HEK293 (cell line): Measurements from ENCODE around the gene NNT.

Experiments
- CTCF ChIA-PET: fragments of 350-600 bp; formaldehyde crosslinking; extraction: SDS; loops from one replicate; lab custom pipeline; 2021; ENCODE audit warnings: antibody characterized with exemption; lab: Yijun Ruan, JAX
- POLR2A ChIA-PET: fragments of 300-600 bp; formaldehyde crosslinking; extraction: SDS; loops from one replicate; lab custom pipeline; 2020; ENCODE audit warnings: antibody characterized with exemption, inconsistent platforms; lab: Yijun Ruan, JAX
- H3K27ac ChIP-seq: fragments of 200-500 bp; sonication (Bioruptor generic); 2 replicates; pipeline ENCODE4 v1.5.1; 2014; ENCODE audit warnings: low read depth, low read length, control low read depth, inconsistent platforms; ENCODE audit errors: extremely low read depth
- H3K36me3 ChIP-seq, 2 experiments: fragments of 200-500 bp in 1 of 2; sonication (Bioruptor generic) in 1 of 2; 1 replicate in 1 of 2; 2 replicates in 1 of 2; pipeline ENCODE4 v1.5.1; 2014 to 2017; ENCODE audit warnings: inconsistent platforms in 2 of 2, low read length in 2 of 2; ENCODE audit not compliant: control insufficient read depth in 2 of 2, insufficient read depth in 1 of 2
- H3K4me1 ChIP-seq: fragments of 200-500 bp; sonication (Bioruptor generic); 2 replicates; pipeline ENCODE4 v1.5.1; 2014; ENCODE audit warnings: mild to moderate bottlenecking, low read length, inconsistent platforms; ENCODE audit not compliant: control insufficient read depth, insufficient read depth
- H3K4me3 ChIP-seq: 2 replicates; pipeline ENCODE4 v1.5.1; 2011; ENCODE audit warnings: low read depth, mild to moderate bottlenecking, control low read depth, low read length, moderate library complexity
- H3K9me3 ChIP-seq: fragments of 200-500 bp; sonication (Bioruptor generic); 2 replicates; pipeline ENCODE4 v1.5.1; 2014; ENCODE audit warnings: low read depth, low read length, inconsistent platforms; ENCODE audit not compliant: control insufficient read depth, insufficient read depth
- BCL11A ChIP-seq: fragments of 450-650 bp; formaldehyde crosslinking; IDR thresholded peaks from 2 replicates; pipeline ENCODE4 v1.5.1; 2016; ENCODE audit warnings: low read depth, missing biosample characterization, missing genetic modification characterization
- BCL11B ChIP-seq: fragments of 450-650 bp; formaldehyde crosslinking; IDR thresholded peaks from 2 replicates; pipeline ENCODE4 v1.5.1; 2016; ENCODE audit warnings: low read depth, missing biosample characterization, missing genetic modification characterization
- ELK4 ChIP-seq: IDR thresholded peaks from 2 replicates; pipeline ENCODE4 v1.6.1; 2011; ENCODE audit warnings: mild to moderate bottlenecking, low read depth, low read length, borderline replicate concordance
- FEZF1 ChIP-seq: fragments of 450-650 bp; formaldehyde crosslinking; IDR thresholded peaks from 2 replicates; pipeline ENCODE4 v1.5.1; 2016; ENCODE audit warnings: missing biosample characterization, missing genetic modification characterization
- MYNN ChIP-seq: fragments of 450-650 bp; formaldehyde crosslinking; IDR thresholded peaks from 2 replicates; pipeline ENCODE4 v1.5.1; 2016; ENCODE audit warnings: missing biosample characterization, missing genetic modification characterization, borderline replicate concordance
- PRDM2 ChIP-seq: fragments of 450-650 bp; formaldehyde crosslinking; IDR thresholded peaks from 2 replicates; pipeline ENCODE4 v1.5.1; 2016; ENCODE audit warnings: missing biosample characterization, missing genetic modification characterization, borderline replicate concordance
- WT1 ChIP-seq: fragments of 450-650 bp; formaldehyde crosslinking; IDR thresholded peaks from 2 replicates; pipeline ENCODE4 v1.5.1; 2016; ENCODE audit warnings: missing biosample characterization, missing genetic modification characterization
- ZFP41 ChIP-seq: fragments of 450-650 bp; formaldehyde crosslinking; IDR thresholded peaks from 2 replicates; pipeline ENCODE4 v1.5.1; 2016; ENCODE audit warnings: missing biosample characterization, missing genetic modification characterization, borderline replicate concordance
- ZNF140 ChIP-seq: fragments of 450-650 bp; formaldehyde crosslinking; IDR thresholded peaks from 2 replicates; pipeline ENCODE4 v1.5.1; 2016; ENCODE audit warnings: missing biosample characterization, missing genetic modification characterization
- ZNF223 ChIP-seq: fragments of 450-650 bp; formaldehyde crosslinking; IDR thresholded peaks from 2 replicates; pipeline ENCODE4 v1.5.1; 2016; ENCODE audit warnings: missing biosample characterization, missing genetic modification characterization
- ZNF248 ChIP-seq: fragments of 450-650 bp; formaldehyde crosslinking; IDR thresholded peaks from 2 replicates; pipeline ENCODE4 v1.5.1; 2017; ENCODE audit warnings: missing biosample characterization, missing genetic modification characterization
- ZNF280C ChIP-seq: fragments of 450-650 bp; formaldehyde crosslinking; IDR thresholded peaks from 2 replicates; pipeline ENCODE4 v1.5.1; 2016; ENCODE audit warnings: missing biosample characterization, missing genetic modification characterization
- ZNF335 ChIP-seq: fragments of 450-650 bp; formaldehyde crosslinking; conservative IDR thresholded peaks from 2 replicates; pipeline ENCODE4 v1.5.1; 2016; ENCODE audit warnings: missing biosample characterization, missing genetic modification characterization
- ZNF558 ChIP-seq: fragments of 450-650 bp; formaldehyde crosslinking; IDR thresholded peaks from 2 replicates; pipeline ENCODE4 v1.5.1; 2016; ENCODE audit warnings: missing biosample characterization, missing genetic modification characterization
- ZNF639 ChIP-seq: fragments of 450-650 bp; formaldehyde crosslinking; IDR thresholded peaks from 2 replicates; pipeline ENCODE4 v1.5.1; 2016; ENCODE audit warnings: missing biosample characterization, missing genetic modification characterization
- ZSCAN16 ChIP-seq: fragments of 450-650 bp; formaldehyde crosslinking; IDR thresholded peaks from 2 replicates; pipeline ENCODE4 v1.5.1; 2016; ENCODE audit warnings: missing biosample characterization, missing genetic modification characterization
- ZXDB ChIP-seq: fragments of 450-650 bp; formaldehyde crosslinking; IDR thresholded peaks from 2 replicates; pipeline ENCODE4 v1.5.1; 2016; ENCODE audit warnings: missing biosample characterization, missing genetic modification characterization

The NNT gene

GRCh38 chr5:43553381-43553780 lies 49.6 kb upstream of the NNT start:
- ChIA-PET POLR2A (interaction anchor here (1.0 to 2.0 kb wide), 2 partner anchors 38 to 69 kb away, joined by 3 to 6 read pairs (median 6); partner anchors contain the start of genes C5orf34 and TMEM267), CTCF (interaction anchor here (0.6 to 1.1 kb wide), 4 partner anchors 8 to 78 kb away, joined by 3 to 4 read pairs (median 3); no protein-coding TSS in a partner anchor)
- Histone ChIP-seq H3K4me3 (no peak overlapping the region), H3K9me3 (no peaks in the 10 kb centered on the region), H3K4me1 (peaks cover 13% of the 10 kb centered on the region; the same call in 1 of the 2 replicates), H3K36me3 (peaks cover 47 to 65% of the 10 kb centered on the region in 2 experiments), H3K27ac (no peak overlapping the region)
- no peak for TF ChIP-seq FEZF1 (tag by site-specific recombination)

- ChIA-PET CTCF (interaction anchor here (0.5 to 2.4 kb wide), 6 partner anchors 10 to 778 kb away, joined by 3 to 12 read pairs (median 4); no protein-coding TSS in a partner anchor), POLR2A (interaction anchor here (0.6 to 2.3 kb wide), 4 partner anchors 10 to 71 kb away, joined by 3 to 15 read pairs (median 6); partner anchors contain the start of genes C5orf34 and TMEM267)
Measured at GRCh38 chr5:43554497-43554896, 48.5 kb upstream of the NNT start.

More at GRCh38 chr5:43554497-43554896, 48.5 kb upstream of the NNT start:
- H3K4me1 ChIP-seq, result peaks cover 13% of the 10 kb centered on the region; the same call in 1 of the 2 replicates
- no peak for TF ChIP-seq MYNN
- no peak for TF ChIP-seq ZSCAN16 (tag by site-specific recombination)
- no peak for TF ChIP-seq PRDM2 (tag by site-specific recombination)
- TF ChIP-seq ZNF280C (tag by site-specific recombination), result no peak
- TF ChIP-seq ZNF248 (tag by site-specific recombination), result no peak
- TF ChIP-seq ZNF223 (tag by site-specific recombination), result no peak
- no peak for TF ChIP-seq ZNF140 (tag by site-specific recombination)
- no peak for TF ChIP-seq BCL11B (tag by site-specific recombination)
- no peak for TF ChIP-seq BCL11A (tag by site-specific recombination)
- no peak for TF ChIP-seq ZNF639 (tag by site-specific recombination)
- no peak for TF ChIP-seq ZNF335 (tag by site-specific recombination)
- no peak for TF ChIP-seq ZNF558
- TF ChIP-seq WT1 (tag by site-specific recombination), result no peak
- TF ChIP-seq ZFP41 (tag by site-specific recombination), result no peak
- TF ChIP-seq ZXDB (tag by site-specific recombination), result no peak
- TF ChIP-seq ELK4, result no peak
- H3K9me3 ChIP-seq, result no peaks in the 10 kb centered on the region
- H3K4me3 ChIP-seq, result no peak overlapping the region
- H3K27ac ChIP-seq, result no peak overlapping the region
- H3K36me3 ChIP-seq, result peaks cover 47 to 55% of the 10 kb centered on the region in 2 experiments
